HEK293 (cell line): Measurements from ENCODE around the gene HERC3.

Experiments
- KLF9 ChIP-seq: fragments of 450-650 bp; formaldehyde crosslinking; IDR thresholded peaks from 2 replicates; pipeline ENCODE4 v1.5.1; 2016; ENCODE audit warnings: missing biosample characterization, missing genetic modification characterization, low read depth
- MEIS1 ChIP-seq: sonication (generic); formaldehyde crosslinking; IDR thresholded peaks from 2 replicates; pipeline ENCODE4 v1.8.1; 2022; ENCODE audit warnings: missing genetic modification reagents, mild to moderate bottlenecking, borderline replicate concordance
- TCF7L2 ChIP-seq: IDR thresholded peaks from 2 replicates; pipeline ENCODE4 v1.6.1; 2011; ENCODE audit warnings: low read depth, mild to moderate bottlenecking, inconsistent platforms, low read length, moderate library complexity, borderline replicate concordance
- WT1 ChIP-seq: fragments of 450-650 bp; formaldehyde crosslinking; IDR thresholded peaks from 2 replicates; pipeline ENCODE4 v1.5.1; 2016; ENCODE audit warnings: missing biosample characterization, missing genetic modification characterization
- YY1 ChIP-seq: fragments of 450-650 bp; formaldehyde crosslinking; IDR thresholded peaks from 2 replicates; pipeline ENCODE4 v1.5.1; 2018; ENCODE audit warnings: missing biosample characterization, missing genetic modification characterization
- ZNF140 ChIP-seq: fragments of 450-650 bp; formaldehyde crosslinking; IDR thresholded peaks from 2 replicates; pipeline ENCODE4 v1.5.1; 2016; ENCODE audit warnings: missing biosample characterization, missing genetic modification characterization
- ZNF426 ChIP-seq: fragments of 450-650 bp; formaldehyde crosslinking; IDR thresholded peaks from 2 replicates; pipeline ENCODE4 v1.5.1; 2017; ENCODE audit warnings: missing biosample characterization, missing genetic modification characterization, mild to moderate bottlenecking, inconsistent platforms, moderate library complexity
- ZNF670 ChIP-seq: fragments of 450-650 bp; formaldehyde crosslinking; IDR thresholded peaks from 2 replicates; pipeline ENCODE4 v1.5.1; 2016; ENCODE audit warnings: missing biosample characterization, missing genetic modification characterization, low read depth
- TF ChIP-seq, protein P1 (sequence below): fragments of 450-650 bp; formaldehyde crosslinking; IDR thresholded peaks from 2 replicates; pipeline ENCODE4 v1.5.1; 2017; ENCODE audit warnings: missing biosample characterization, mild to moderate bottlenecking, missing genetic modification characterization, moderate library complexity
- TF ChIP-seq, protein P2 (sequence below): fragments of 450-650 bp; formaldehyde crosslinking; IDR thresholded peaks from 2 replicates; pipeline ENCODE4 v1.5.1; 2016; ENCODE audit warnings: missing biosample characterization, missing genetic modification characterization
- TF ChIP-seq, protein P3 (sequence below): sonication (generic); formaldehyde crosslinking; IDR thresholded peaks from 2 replicates; pipeline ENCODE4 v1.8.1; 2022; ENCODE audit warnings: mild to moderate bottlenecking, moderate library complexity, missing genetic modification reagents

DNA sequence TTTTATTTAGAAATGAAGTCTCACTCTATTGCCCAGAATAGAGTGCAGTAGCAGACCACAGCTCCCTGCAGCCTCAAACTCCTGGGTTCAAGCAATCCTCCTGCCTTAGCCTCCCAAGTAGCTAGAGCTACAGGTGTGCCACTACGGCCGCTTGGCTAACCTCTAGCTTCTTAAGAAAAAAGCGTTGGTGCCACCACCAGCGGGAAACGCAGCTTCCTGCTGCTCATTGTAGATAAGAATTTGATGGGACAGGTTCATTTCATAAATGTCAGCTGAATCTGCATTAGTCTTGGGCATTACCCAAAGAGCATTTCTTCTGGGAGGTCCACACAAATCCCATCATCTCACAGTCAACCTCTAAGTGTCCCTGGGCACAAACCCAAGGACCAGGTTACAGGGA lies 138.5 kb downstream of the HERC3 start:
- TF ChIP-seq YY1 (tag by site-specific recombination), result no peak
- TF ChIP-seq ZNF140, result no peak
- TF ChIP-seq, protein P1, sequence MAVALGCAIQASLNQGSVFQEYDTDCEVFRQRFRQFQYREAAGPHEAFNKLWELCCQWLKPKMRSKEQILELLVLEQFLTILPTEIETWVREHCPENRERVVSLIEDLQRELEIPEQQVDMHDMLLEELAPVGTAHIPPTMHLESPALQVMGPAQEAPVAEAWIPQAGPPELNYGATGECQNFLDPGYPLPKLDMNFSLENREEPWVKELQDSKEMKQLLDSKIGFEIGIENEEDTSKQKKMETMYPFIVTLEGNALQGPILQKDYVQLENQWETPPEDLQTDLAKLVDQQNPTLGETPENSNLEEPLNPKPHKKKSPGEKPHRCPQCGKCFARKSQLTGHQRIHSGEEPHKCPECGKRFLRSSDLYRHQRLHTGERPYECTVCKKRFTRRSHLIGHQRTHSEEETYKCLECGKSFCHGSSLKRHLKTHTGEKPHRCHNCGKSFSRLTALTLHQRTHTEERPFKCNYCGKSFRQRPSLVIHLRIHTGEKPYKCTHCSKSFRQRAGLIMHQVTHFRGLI (tag by site-specific recombination), result no peak
- TF ChIP-seq, protein P2, sequence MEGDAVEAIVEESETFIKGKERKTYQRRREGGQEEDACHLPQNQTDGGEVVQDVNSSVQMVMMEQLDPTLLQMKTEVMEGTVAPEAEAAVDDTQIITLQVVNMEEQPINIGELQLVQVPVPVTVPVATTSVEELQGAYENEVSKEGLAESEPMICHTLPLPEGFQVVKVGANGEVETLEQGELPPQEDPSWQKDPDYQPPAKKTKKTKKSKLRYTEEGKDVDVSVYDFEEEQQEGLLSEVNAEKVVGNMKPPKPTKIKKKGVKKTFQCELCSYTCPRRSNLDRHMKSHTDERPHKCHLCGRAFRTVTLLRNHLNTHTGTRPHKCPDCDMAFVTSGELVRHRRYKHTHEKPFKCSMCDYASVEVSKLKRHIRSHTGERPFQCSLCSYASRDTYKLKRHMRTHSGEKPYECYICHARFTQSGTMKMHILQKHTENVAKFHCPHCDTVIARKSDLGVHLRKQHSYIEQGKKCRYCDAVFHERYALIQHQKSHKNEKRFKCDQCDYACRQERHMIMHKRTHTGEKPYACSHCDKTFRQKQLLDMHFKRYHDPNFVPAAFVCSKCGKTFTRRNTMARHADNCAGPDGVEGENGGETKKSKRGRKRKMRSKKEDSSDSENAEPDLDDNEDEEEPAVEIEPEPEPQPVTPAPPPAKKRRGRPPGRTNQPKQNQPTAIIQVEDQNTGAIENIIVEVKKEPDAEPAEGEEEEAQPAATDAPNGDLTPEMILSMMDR (tag by site-specific recombination), result no peak
- TF ChIP-seq, protein P3, sequence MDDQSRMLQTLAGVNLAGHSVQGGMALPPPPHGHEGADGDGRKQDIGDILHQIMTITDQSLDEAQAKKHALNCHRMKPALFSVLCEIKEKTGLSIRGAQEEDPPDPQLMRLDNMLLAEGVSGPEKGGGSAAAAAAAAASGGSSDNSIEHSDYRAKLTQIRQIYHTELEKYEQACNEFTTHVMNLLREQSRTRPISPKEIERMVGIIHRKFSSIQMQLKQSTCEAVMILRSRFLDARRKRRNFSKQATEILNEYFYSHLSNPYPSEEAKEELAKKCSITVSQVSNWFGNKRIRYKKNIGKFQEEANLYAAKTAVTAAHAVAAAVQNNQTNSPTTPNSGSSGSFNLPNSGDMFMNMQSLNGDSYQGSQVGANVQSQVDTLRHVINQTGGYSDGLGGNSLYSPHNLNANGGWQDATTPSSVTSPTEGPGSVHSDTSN (CRISPR knock-in tag), result no peak
- TF ChIP-seq ZNF670 (tag by site-specific recombination), result no peak
- TF ChIP-seq ZNF426 (tag by site-specific recombination), result no peak
- no peak for TF ChIP-seq MEIS1
- no peak for TF ChIP-seq WT1 (tag by site-specific recombination)
- no peak for TF ChIP-seq KLF9
- TF ChIP-seq TCF7L2, result no peak
